PFSK-1 (cell line): ENCODE data around the gene ZNF385D.

Source experiments
- FOXP2 ChIP-seq: optimal IDR thresholded peaks from 2 replicates; pipeline ENCODE3; 2011; ENCODE audit warnings: borderline replicate concordance, control low read depth, inconsistent platforms; ENCODE audit not compliant: insufficient read depth; ENCODE audit errors: extremely low read length, extremely low read depth
- POLR2AphosphoS5 ChIP-seq: IDR thresholded peaks from 2 replicates; pipeline ENCODE4 v1.6.1; 2012; ENCODE audit warnings: low read depth, mild to moderate bottlenecking, control low read depth, low read length, moderate library complexity
- SIN3A ChIP-seq: IDR thresholded peaks from 2 replicates; pipeline ENCODE4 v1.6.1; 2012; ENCODE audit warnings: mild to moderate bottlenecking, low read length, moderate library complexity, borderline replicate concordance; ENCODE audit not compliant: insufficient read depth
- TAF1 ChIP-seq: IDR thresholded peaks from 2 replicates; pipeline ENCODE4 v1.6.1; 2012; ENCODE audit warnings: low read length, control low read depth, borderline replicate concordance; ENCODE audit not compliant: insufficient read depth
- TF ChIP-seq, protein P1 (sequence below), 2 experiments: IDR thresholded peaks; 2 replicates each; pipeline versions ENCODE4 v1.6.1 to v1.8.0; 2011 to 2012; ENCODE audit warnings: low read depth in 2 of 2, low read length in 2 of 2, control low read depth in 1 of 2, inconsistent platforms in 1 of 2, mild to moderate bottlenecking in 1 of 2, moderate library complexity in 1 of 2; ENCODE audit not compliant: insufficient read depth in 1 of 2

The ZNF385D gene

DNA sequence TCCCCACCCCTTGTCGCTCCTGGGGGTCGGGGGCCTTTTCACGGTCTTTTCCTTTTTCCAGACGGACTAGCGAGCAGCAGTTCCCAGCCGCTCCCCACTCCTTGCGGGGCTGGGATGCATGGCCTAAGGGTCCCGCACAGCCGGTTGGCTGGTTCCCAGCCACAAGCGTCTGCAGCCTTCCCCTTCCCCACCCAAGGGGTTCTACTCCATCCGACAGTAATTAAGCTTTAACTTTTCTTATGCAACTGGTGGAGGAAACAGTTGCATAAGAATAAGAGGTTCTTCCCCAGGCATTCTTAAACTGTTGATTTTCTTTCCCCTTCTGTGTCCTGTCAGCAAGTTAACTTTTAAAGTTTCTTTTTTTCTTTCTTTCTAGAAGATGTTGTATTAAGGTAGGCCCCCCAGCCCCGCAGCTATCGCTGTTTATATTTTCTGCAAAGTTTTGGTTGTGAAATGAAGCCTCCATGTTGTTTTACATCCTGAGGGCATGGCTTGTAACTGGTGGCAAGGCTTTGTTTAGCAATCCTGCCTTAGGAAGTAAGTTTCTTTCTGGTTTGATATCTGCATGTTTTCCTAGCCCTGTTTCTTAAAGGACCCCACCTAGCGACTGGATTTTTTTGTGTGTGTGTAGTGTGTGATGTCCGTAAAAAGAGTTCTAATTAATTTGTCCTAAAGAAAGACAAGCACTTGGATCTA is 207.5 kb downstream of the ZNF385D start:
- TF ChIP-seq FOXP2 = no peak
- no peak for TF ChIP-seq POLR2AphosphoS5
- TF ChIP-seq, protein P1, sequence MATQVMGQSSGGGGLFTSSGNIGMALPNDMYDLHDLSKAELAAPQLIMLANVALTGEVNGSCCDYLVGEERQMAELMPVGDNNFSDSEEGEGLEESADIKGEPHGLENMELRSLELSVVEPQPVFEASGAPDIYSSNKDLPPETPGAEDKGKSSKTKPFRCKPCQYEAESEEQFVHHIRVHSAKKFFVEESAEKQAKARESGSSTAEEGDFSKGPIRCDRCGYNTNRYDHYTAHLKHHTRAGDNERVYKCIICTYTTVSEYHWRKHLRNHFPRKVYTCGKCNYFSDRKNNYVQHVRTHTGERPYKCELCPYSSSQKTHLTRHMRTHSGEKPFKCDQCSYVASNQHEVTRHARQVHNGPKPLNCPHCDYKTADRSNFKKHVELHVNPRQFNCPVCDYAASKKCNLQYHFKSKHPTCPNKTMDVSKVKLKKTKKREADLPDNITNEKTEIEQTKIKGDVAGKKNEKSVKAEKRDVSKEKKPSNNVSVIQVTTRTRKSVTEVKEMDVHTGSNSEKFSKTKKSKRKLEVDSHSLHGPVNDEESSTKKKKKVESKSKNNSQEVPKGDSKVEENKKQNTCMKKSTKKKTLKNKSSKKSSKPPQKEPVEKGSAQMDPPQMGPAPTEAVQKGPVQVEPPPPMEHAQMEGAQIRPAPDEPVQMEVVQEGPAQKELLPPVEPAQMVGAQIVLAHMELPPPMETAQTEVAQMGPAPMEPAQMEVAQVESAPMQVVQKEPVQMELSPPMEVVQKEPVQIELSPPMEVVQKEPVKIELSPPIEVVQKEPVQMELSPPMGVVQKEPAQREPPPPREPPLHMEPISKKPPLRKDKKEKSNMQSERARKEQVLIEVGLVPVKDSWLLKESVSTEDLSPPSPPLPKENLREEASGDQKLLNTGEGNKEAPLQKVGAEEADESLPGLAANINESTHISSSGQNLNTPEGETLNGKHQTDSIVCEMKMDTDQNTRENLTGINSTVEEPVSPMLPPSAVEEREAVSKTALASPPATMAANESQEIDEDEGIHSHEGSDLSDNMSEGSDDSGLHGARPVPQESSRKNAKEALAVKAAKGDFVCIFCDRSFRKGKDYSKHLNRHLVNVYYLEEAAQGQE (IDR thresholded peaks at IDR 0.05; ENCODE audit: insufficient read depth in 1 of 2, low read depth in 2 of 2, low read length in 2 of 2) = no peak
- no peak for TF ChIP-seq TAF1
- no peak for TF ChIP-seq SIN3A

DNA sequence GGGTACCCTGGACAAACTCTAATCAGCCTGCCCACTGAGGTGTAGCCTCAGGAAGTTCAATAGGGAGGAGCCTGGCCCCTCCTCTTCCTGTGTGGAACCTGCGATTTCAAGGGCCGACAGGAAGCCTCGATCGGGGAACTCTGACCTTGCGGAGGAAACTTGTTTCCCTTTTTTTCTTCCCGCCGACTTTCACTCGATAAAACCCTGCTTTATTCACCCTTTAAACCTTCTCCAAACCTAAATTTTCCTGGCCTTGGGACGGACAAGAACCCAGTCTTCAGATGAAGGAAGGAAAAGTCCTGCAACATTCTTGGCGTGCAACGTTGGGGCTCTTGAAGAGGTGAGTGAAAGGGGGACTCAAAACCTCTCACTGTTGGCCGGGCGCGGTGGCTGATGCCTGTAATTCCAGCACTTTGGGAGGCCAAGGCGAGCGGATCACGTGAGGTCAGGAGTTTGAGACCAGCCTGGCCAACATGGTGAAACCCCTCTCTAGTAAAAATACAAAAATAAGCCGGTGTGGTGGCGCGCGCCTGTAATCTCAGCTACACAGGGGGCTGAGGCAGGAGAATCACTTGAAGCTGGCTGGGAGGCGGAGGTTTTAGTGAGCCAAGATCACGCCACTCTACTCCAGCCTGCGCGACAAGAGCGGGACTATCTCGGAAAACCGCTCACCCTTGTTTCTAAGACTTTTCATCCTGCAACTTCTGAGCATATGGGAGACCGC is 208.2 kb downstream of the ZNF385D start:
- TF ChIP-seq SIN3A (no peak), TAF1 (no peak), FOXP2 (no peak), POLR2AphosphoS5 (no peak)
- TF ChIP-seq, protein P1 (IDR thresholded peaks at IDR 0.05; ENCODE audit: insufficient read depth in 1 of 2, low read depth in 2 of 2, low read length in 2 of 2) = no peak

DNA sequence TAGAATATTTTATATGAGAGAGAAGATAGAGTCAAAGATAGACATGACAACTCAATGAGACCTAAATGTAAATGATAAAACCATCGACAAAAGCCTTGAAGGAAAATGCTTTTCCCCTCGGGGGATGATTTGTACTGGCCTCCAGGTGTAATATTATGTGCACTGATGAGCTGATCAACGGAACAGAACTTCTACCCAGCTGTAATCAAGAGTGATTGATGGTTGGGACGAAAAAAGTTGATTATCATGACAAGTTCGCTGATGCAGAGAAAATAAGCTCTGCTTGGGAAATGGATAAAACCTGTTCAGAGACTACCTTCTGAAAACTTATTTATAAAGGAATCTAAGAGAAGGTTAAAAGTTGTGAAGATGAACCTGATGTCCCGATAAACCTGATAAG is 210.7 kb downstream of the ZNF385D start:
- TF ChIP-seq POLR2AphosphoS5 (no peak), FOXP2 (no peak), TAF1 (no peak), SIN3A (no peak)
- TF ChIP-seq, protein P1 (IDR thresholded peaks at IDR 0.05; ENCODE audit: insufficient read depth in 1 of 2, low read depth in 2 of 2, low read length in 2 of 2) = no peak

DNA sequence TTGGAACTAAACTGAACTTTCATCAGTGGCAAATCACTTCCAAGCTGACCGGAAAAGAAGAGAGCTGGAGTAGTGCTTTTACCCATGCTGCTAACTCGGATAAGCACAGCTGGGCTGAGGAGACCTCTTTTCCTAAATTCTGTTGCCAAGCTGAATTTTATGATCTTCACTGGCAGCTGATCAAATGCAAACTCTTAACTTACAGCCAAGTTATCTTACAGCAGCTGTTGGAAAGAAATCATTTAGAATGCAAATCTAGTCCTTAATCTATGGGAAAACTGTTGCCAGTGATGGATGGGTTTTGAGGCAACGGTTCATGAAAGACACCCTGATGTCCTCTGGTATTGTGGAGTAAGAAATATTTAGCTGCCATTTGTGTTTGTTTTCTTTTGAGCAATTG is 216.5 kb downstream of the ZNF385D start:
- TF ChIP-seq, protein P1 (IDR thresholded peaks at IDR 0.05; ENCODE audit: insufficient read depth in 1 of 2, low read depth in 2 of 2, low read length in 2 of 2) = no peak
- no peak for TF ChIP-seq POLR2AphosphoS5
- no peak for TF ChIP-seq SIN3A
- TF ChIP-seq FOXP2 = no peak
- TF ChIP-seq TAF1 = no peak
